ENCODE data around the gene KRT15. TPM values are rescaled to one million over a fixed set of nuclear protein-coding genes. Genes with fewer than 3 reads are reported as not detected.

KRT15 gene
- total and polyA plus RNA-seq, 9 of the 15 experiments (the other 6 are each of a cell fraction or from before 2014, with no cell fraction given): 0.28 to 4.4 (median 0.56) TPM

GRCh38 chr17:41527063-41528023, 8.7 kb upstream of the KRT15 start (continued):
- TF ChIP-seq NONO (IDR thresholded peaks at IDR 0.05; ENCODE audit: low read depth in 2 of 2, low read length in 1 of 2) (no peak), ZNF316 (IDR thresholded peaks at IDR 0.05) (no peak), TAF1 (IDR thresholded peaks at IDR 0.05; ENCODE audit: control insufficient read depth, extremely low read depth, insufficient read depth, low read length, severe bottlenecking) (no peak), ZNF740 (CRISPR knock-in tag; IDR thresholded peaks at IDR 0.05) (no peak), ZNF740 (tag; IDR thresholded peaks at IDR 0.05) (no peak), CREB1 (IDR thresholded peaks at IDR 0.05) (no peak), CREB1 (CRISPR knock-in tag; IDR thresholded peaks at IDR 0.05) (0 out of 2 replicates have a peak, but pooled peaks have one; percentile 29), NFRKB (IDR thresholded peaks at IDR 0.05; ENCODE audit: low read depth) (no peak), SIN3A (IDR thresholded peaks at IDR 0.05; ENCODE audit: borderline replicate concordance in 2 of 2, control insufficient read depth in 1 of 2, low read depth in 2 of 2, low read length in 2 of 2) (0 out of 4 replicates have a peak, but pooled peaks of 1 of the 2 experiments have one; percentile 30), SMAD3 (CRISPR knock-in tag; conservative IDR thresholded peaks at IDR 0.05) (no peak), FOXK1 (CRISPR knock-in tag; IDR thresholded peaks at IDR 0.05; ENCODE audit: borderline replicate concordance) (no peak), KAT8 (IDR thresholded peaks at IDR 0.05; ENCODE audit: low read depth) (no peak), ZBED1 (IDR thresholded peaks at IDR 0.05) (no peak; the same call in 1 of the 2 replicates), MAFG (tag; conservative IDR thresholded peaks at IDR 0.05) (no peak), KDM4B (IDR thresholded peaks at IDR 0.05; ENCODE audit: borderline replicate concordance in 2 of 2, low read depth in 1 of 2) (no peak), ZEB2 (IDR thresholded peaks at IDR 0.05) (peak; percentile 45; the same call in 1 of the 2 replicates), PTTG1 (tag; IDR thresholded peaks at IDR 0.05; ENCODE audit: low read depth) (no peak)
- TF ChIP-seq, protein P1, sequence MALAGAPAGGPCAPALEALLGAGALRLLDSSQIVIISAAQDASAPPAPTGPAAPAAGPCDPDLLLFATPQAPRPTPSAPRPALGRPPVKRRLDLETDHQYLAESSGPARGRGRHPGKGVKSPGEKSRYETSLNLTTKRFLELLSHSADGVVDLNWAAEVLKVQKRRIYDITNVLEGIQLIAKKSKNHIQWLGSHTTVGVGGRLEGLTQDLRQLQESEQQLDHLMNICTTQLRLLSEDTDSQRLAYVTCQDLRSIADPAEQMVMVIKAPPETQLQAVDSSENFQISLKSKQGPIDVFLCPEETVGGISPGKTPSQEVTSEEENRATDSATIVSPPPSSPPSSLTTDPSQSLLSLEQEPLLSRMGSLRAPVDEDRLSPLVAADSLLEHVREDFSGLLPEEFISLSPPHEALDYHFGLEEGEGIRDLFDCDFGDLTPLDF (CRISPR knock-in tag; IDR thresholded peaks at IDR 0.05): 0 out of 2 replicates have a peak, but pooled peaks have one; percentile 55
- TF ChIP-seq, protein P2, sequence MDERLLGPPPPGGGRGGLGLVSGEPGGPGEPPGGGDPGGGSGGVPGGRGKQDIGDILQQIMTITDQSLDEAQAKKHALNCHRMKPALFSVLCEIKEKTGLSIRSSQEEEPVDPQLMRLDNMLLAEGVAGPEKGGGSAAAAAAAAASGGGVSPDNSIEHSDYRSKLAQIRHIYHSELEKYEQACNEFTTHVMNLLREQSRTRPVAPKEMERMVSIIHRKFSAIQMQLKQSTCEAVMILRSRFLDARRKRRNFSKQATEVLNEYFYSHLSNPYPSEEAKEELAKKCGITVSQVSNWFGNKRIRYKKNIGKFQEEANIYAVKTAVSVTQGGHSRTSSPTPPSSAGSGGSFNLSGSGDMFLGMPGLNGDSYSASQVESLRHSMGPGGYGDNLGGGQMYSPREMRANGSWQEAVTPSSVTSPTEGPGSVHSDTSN (CRISPR knock-in tag; IDR thresholded peaks at IDR 0.05; ENCODE audit: low read depth): no peak
- TF ChIP-seq, protein P2 (tag; conservative IDR thresholded peaks at IDR 0.05; ENCODE audit: low read depth): no peak
- TF ChIP-seq, protein P3, sequence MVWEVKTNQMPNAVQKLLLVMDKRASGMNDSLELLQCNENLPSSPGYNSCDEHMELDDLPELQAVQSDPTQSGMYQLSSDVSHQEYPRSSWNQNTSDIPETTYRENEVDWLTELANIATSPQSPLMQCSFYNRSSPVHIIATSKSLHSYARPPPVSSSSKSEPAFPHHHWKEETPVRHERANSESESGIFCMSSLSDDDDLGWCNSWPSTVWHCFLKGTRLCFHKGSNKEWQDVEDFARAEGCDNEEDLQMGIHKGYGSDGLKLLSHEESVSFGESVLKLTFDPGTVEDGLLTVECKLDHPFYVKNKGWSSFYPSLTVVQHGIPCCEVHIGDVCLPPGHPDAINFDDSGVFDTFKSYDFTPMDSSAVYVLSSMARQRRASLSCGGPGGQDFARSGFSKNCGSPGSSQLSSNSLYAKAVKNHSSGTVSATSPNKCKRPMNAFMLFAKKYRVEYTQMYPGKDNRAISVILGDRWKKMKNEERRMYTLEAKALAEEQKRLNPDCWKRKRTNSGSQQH (CRISPR knock-in tag; IDR thresholded peaks at IDR 0.05): 0 out of 2 replicates have a peak, but pooled peaks have one; percentile 22
